Brain microvascular endothelial cell (primary cell): ENCODE measurements around the gene OR52E8.
A peak's percentile ranks its signal among the peaks of the same experiment; 100 is the strongest.

Experiments used
- DNase-seq: peaks from one replicate; pipeline ENCODE4 v3.0.0-alpha.2; 2020
- H3K27ac ChIP-seq: fragments of 250-450 bp; sonication (Bioruptor Pico); 2 replicates; pipeline ENCODE4 v1.5.1; 2020; ENCODE audit warnings: mild to moderate bottlenecking, moderate library complexity
- H3K27me3 ChIP-seq: fragments of 250-450 bp; sonication (Bioruptor Pico); replicated peaks from 2 replicates; pipeline ENCODE4 v1.5.1; 2020; ENCODE audit warnings: mild to moderate bottlenecking
- H3K36me3 ChIP-seq: fragments of 250-450 bp; sonication (Bioruptor Pico); replicated peaks from 2 replicates; pipeline ENCODE4 v1.5.1; 2020; ENCODE audit warnings: mild to moderate bottlenecking
- H3K4me3 ChIP-seq: 2 replicates; pipeline ENCODE4 v1.5.1; 2011; ENCODE audit warnings: low read depth, mild to moderate bottlenecking, control low read depth, low read length, moderate library complexity
- CTCF ChIP-seq: IDR thresholded peaks from 2 replicates; pipeline ENCODE4 v1.5.1; 2011; ENCODE audit warnings: low read depth, mild to moderate bottlenecking, moderate library complexity, low read length, control low read depth, inconsistent platforms; ENCODE audit errors: missing control alignments
- in situ Hi-C: cut with HindIII; loops from 2 replicates; pipeline ENCODE4 v1.10.0; 2017; ENCODE audit warnings: low sequenced_read_pairs, low pct_ligation_motif_present

OR52E8 gene

DNA sequence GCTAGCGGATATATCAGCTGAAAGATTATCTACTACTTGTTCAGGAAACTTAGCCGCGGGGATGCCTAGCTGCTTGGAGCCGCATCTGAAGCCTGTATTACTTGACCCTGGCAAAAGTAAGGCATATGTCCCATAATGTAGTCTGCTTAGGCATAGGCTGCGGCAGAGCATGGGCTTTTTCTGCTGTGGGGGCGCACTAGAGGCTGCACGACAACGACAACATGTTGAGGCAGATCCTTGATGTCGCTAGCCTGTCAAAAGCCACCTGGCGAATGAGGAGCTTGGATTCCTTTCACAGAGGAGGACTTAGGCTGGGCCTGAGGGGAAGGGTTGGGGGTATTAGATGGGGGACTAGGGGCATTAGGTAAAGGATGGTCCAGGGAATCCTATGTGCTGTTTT is 49.9 kb downstream of the OR52E8 start:
- Histone ChIP-seq H3K27ac (no peak overlapping the region), H3K27me3 (no peaks in the 10 kb centered on the region), H3K4me3 (no peak overlapping the region), H3K36me3 (no peaks in the 10 kb centered on the region)
- peak; percentile 6 for TF ChIP-seq CTCF
- in situ Hi-C loops: no loop called here
- DNase-seq: no peak
